Neuron (in vitro differentiated cells): ENCODE results near the gene CYP26A1.

ENCODE experiments used
- H2AFZ ChIP-seq: one replicate; pipeline ENCODE4 v1.6.1; 2013; ENCODE audit warnings: low read depth, mild to moderate bottlenecking, inconsistent platforms, low read length, moderate library complexity
- H3K27me3 ChIP-seq: one replicate; pipeline ENCODE4 v1.6.1; 2013; ENCODE audit warnings: low read length; ENCODE audit not compliant: insufficient read depth
- H3K36me3 ChIP-seq: one replicate; pipeline ENCODE4 v1.6.1; 2013; ENCODE audit warnings: low read length; ENCODE audit not compliant: insufficient read depth
- H3K4me1 ChIP-seq: one replicate; pipeline ENCODE4 v1.6.1; 2013; ENCODE audit warnings: low read length; ENCODE audit not compliant: insufficient read depth
- H3K4me3 ChIP-seq: 2 replicates; pipeline ENCODE4 v1.5.1; 2013; ENCODE audit warnings: mild to moderate bottlenecking, low read length, moderate library complexity
- H3K9me3 ChIP-seq: one replicate; pipeline ENCODE4 v1.6.1; 2013; ENCODE audit warnings: low read length

The CYP26A1 gene

DNA sequence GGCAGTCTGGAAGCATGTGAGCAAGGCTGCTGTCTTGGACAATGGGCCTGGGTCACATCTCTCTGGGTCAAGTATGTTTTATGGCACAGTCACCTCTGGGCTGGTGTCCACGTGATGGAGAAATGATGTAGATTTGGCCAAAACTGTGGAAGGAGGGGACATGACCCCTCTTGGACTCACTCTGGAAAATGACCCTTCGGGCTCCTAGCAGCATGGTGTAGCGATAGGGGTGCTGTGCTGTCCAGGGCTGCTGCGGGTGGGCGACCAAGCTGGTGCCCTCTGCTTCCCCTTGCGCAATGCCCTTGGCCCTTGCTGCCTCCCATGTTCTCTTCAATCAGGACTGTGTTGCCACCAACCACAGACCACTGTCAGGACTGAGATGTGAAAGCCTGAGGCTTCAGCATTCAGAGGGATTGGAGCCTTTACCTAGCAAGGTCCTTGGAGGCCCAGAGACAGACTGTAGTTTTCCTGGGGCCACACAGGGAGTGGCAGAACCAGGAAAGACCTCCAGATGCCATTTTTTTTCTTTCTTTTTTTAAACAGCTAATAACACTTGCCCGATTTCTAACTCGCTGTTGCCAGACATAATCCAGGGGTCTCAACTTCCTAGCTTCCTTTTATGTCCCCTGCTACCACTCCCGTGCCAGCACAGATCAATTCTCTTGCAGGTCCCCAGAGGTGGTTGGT, 6.1 kb downstream of the CYP26A1 start:
- H3K4me1 ChIP-seq: peaks cover 27% of the 10 kb centered on the region
- no peak overlapping the region for H3K4me3 ChIP-seq
- peaks cover 5% of the 10 kb centered on the region for H3K27me3 ChIP-seq
- peaks cover 3% of the 10 kb centered on the region for H3K36me3 ChIP-seq
- H3K9me3 ChIP-seq: no peaks in the 10 kb centered on the region
- no peak overlapping the region for H2AFZ ChIP-seq

DNA sequence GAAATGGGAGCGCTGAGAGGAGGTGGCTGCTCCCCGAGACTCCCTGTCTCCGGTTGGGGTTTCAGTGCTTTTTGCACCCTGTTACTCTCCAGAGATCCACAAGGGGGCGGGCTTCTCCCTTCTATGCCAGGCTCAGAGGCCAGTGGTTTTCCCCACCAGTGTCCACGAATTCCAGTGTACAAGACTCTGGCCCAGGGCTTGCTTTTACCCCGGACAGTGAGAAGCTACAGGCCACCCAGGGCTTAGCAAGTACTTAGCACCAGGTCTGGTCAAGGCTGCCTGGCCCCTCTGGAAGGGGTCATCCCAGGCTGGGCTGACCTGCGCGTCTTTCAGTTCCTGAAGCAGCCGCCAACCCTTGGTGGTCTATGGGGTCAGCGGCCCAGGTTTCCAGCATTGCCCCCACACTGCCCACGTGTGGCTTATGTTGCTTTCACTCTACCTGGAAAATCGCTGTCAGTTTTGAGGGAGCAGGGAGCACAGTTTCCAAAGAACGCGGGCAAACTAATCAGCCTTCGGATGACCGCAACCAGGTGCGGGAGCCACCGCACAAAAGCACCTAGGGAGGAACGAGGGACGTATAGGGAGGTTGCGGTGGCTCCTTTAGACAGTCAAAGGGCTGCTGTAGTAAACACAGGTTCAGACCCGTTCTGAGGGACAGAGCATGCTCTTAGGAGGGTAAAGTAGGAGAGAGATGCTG, 6.8 kb downstream of the CYP26A1 start:
- H3K36me3 ChIP-seq: peaks cover 3% of the 10 kb centered on the region
- no peak overlapping the region for H3K4me3 ChIP-seq
- peaks cover 3% of the 10 kb centered on the region for H3K27me3 ChIP-seq
- H3K4me1 ChIP-seq: peaks cover 22% of the 10 kb centered on the region
- no peaks in the 10 kb centered on the region for H3K9me3 ChIP-seq
- no peak overlapping the region for H2AFZ ChIP-seq

DNA sequence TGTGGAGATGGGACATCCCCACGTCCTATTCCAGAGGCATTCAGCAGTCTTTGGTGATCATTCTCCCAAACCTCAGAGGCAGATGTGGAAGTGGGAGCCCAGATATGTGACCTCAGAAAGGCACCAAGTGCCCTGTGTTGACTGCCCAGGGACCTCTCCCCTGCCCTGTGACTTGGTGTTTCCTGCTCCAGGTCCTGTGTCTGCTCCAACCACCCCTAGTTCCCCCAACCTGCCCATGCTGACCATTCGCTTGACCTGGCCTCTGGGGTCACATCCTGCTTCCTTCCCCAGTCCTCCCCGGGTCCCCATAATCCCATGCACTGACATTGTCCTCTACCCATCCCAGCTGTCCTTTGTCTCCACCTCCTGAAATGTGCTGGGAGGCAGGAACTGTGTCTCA, 7.6 kb downstream of the CYP26A1 start:
- Histone ChIP-seq H3K4me1 (peaks cover 17% of the 10 kb centered on the region), H3K9me3 (no peaks in the 10 kb centered on the region), H2AFZ (no peak overlapping the region), H3K36me3 (peaks cover 3% of the 10 kb centered on the region), H3K27me3 (peaks cover 3% of the 10 kb centered on the region), H3K4me3 (no peak overlapping the region)

DNA sequence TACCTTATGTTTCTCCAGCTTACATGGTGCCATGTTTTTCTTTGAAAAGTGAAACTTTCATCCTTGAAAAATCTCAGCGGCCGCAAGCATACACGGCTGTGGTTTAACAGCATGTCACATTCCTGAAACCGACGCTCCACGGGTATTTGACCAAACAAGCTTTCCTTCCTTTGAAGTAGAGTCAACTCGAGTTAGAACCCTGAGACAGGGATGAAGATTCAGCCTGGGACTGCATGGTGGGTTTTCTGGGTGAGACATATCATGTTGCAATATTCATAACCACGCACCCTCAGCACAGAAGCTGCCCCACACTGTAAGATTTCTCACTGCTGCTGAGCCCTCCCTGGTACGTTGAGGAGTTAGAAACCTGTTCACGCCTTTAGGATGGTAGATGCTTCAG, 8.1 kb downstream of the CYP26A1 start:
- Histone ChIP-seq H3K4me1 (peaks cover 12% of the 10 kb centered on the region), H3K4me3 (no peak overlapping the region), H3K9me3 (no peaks in the 10 kb centered on the region), H3K36me3 (peaks cover 3% of the 10 kb centered on the region), H3K27me3 (peaks cover 3% of the 10 kb centered on the region), H2AFZ (no peak overlapping the region)

DNA sequence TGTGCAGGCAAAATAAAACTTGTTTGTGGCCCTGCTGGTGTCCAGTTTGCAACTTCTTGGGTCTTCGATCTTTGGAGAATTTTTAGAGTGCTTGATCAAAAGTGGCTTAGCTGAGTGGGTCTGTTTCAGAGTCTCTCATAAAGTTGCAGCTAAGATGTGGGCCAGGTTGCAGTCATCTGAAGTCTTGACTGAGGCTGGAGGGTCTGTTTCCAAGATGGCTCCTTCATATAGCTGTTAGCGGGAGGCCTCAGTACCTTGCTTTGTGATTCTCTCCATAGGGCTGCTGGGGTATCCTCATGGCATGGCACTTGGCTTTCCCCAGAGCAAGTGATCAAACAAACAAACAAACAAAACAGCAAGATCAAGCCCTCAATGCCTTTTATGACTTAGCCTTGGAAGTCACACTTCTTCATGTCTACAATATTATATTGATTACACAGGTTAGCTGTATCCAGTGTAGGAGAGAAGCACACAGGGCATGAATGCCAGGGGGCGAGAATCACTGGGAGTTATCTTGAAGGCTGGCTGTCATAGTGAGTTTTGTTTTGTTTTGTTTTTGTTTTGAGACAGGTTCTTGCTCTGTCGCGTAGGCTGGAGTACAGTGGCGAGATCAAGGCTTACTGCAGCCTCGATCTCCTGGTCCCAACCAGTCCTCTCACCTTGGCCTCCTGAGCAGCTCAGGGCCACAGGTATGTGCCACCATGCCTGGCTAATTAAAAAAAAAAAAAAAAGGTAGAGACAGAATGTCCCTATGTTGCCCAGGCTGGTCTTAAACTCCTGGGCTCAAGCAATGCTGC, 10.2 kb downstream of the CYP26A1 start:
- Histone ChIP-seq H3K4me3 (no peak overlapping the region), H2AFZ (no peak overlapping the region), H3K36me3 (no peaks in the 10 kb centered on the region), H3K4me1 (peaks cover 4% of the 10 kb centered on the region), H3K27me3 (peaks cover 3% of the 10 kb centered on the region), H3K9me3 (no peaks in the 10 kb centered on the region)

DNA sequence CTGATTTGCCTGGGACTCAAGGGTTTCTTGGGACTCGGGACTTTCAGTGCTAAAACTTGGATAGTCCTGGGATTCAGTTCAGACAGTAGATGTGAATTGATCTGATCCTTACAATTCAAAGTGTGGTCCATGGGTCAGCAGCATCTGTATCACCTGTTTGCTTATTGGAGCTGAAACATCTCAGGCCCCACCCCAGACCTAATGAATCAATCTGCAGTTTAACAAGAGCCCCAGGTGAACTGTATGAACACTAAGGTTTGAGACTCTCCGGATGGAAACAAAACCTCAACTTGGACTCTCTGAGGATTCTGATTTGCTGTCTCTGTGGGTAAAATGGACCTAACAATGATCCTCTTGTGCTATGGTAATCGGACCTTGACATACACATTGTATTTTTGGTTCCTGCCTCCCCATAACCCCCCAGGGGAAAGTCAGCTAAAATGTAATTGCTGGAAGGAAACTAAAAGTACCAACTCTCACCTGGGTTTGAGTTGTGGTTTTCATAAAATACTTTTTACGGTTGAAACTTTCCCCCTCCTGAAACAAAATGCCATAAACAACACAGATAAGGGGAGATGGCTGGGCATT, 11.7 kb downstream of the CYP26A1 start:
- Histone ChIP-seq H3K36me3 (no peaks in the 10 kb centered on the region), H3K4me3 (no peak overlapping the region), H3K4me1 (peaks cover 4% of the 10 kb centered on the region), H3K27me3 (peaks cover 3% of the 10 kb centered on the region), H3K9me3 (no peaks in the 10 kb centered on the region), H2AFZ (no peak overlapping the region)

DNA sequence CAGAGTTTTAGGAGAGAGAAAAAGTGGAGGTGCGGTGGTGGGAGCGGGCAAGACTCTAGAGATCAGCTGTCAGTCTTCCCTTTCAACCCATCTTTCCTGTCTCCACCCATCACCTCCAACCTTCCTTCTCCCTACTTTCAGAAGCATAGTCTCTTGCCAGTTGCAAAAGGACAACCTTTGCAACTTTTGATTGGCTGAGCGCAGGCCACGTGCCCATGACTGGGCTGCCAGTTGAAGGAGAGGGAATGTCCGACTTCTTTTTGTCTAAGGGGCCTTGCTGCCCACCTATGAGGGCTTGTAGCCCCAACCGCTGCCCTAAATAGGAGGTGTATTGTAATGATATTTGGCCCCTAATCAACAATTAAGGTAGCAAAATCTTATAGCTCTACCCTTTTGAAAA, 12.6 kb downstream of the CYP26A1 start:
- Histone ChIP-seq H2AFZ (no peak overlapping the region), H3K9me3 (no peaks in the 10 kb centered on the region)

DNA sequence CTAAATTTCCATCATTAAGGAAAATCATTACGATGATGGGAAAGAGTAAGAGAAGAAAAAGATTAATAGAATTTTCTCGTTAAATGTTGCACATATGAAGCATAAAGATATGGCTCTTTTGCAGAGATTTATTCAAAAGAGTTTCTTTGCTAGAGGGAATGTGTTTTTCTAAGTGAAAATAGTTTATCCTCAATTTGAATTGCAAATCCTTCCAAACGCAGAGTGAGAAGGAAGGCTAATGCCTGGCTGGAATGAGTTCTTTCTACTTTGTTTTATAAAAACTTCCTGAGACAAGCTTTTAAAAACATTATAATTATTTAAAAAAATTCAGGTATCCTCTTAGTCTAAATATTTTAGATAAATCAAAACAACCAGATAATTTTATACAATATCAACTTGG, 14.2 kb downstream of the CYP26A1 start:
- Histone ChIP-seq H3K4me1 (peaks cover 4% of the 10 kb centered on the region), H3K27me3 (peaks cover 3% of the 10 kb centered on the region), H3K36me3 (no peaks in the 10 kb centered on the region), H3K9me3 (no peaks in the 10 kb centered on the region), H2AFZ (no peak overlapping the region), H3K4me3 (no peak overlapping the region)

More for the DNA sequence above, 12.6 kb downstream of the CYP26A1 start:
- peaks cover 4% of the 10 kb centered on the region for H3K4me1 ChIP-seq
- H3K4me3 ChIP-seq: no peak overlapping the region
- no peaks in the 10 kb centered on the region for H3K36me3 ChIP-seq
- H3K27me3 ChIP-seq: peaks cover 3% of the 10 kb centered on the region

DNA sequence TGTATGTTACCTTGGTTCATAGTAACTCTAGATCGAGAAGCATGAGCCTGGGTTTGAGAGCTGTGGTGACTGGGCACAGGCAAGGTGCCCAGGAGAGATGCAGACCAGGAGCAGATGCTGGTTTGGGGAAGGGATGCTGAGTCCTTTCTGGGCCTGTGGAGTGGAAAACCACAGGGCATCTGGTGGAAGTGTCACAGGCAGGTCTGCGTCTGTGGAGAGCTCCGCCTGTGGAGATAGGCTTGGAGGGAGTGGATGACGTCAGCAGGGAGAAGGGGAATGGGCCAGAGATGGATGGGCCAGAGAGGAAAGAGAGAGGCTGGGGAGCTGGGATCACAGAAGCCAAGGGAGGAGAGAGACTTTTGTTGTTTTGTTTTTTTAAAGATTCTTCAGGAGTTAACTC, 14.8 kb downstream of the CYP26A1 start:
- H3K27me3 ChIP-seq: no peaks in the 10 kb centered on the region
- H2AFZ ChIP-seq: no peak overlapping the region
- H3K9me3 ChIP-seq: no peaks in the 10 kb centered on the region
- peaks cover 4% of the 10 kb centered on the region for H3K4me1 ChIP-seq
- no peak overlapping the region for H3K4me3 ChIP-seq
- no peaks in the 10 kb centered on the region for H3K36me3 ChIP-seq

DNA sequence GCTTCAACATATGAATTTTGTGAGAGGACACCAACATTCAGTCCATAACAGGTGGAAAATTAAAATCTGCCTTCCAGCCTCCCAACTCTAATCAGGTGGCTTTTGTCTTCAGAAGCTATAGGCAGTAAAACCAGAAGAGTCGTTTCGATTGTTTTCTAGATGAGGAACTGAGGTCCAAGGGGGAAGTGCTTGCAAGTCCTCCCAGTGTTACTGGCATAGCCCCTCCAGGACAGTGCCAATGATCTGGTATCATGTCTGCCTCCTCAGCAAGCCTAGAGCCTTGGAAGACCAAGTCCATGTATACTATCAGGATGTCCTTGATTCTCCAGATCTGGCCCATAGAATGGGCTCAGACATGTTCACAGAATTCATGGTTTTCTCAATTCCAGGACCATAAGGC, 16.9 kb downstream of the CYP26A1 start:
- Histone ChIP-seq H3K27me3 (no peaks in the 10 kb centered on the region), H3K4me1 (peaks cover 4% of the 10 kb centered on the region), H3K4me3 (no peak overlapping the region), H3K9me3 (no peaks in the 10 kb centered on the region), H2AFZ (no peak overlapping the region), H3K36me3 (no peaks in the 10 kb centered on the region)

DNA sequence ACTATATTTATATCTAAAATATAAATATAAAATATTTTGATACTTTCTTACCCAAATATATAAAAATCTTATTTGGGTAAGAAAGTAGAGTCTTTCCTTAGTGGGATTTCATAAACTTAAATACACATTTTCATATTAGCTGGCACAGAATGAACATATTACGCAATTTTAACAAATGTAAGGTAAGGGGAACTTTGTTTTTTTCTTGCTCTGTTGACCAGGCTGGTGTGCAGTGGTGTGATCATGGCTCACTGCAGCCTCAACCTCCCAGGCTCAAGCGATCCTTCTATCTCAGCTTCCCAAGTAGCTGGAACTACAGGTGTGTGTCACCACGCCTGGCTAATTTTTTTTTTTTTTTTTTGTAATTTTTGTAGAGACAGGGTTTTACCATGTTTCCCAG, 18.3 kb downstream of the CYP26A1 start:
- Histone ChIP-seq H3K36me3 (no peaks in the 10 kb centered on the region), H3K4me1 (peaks cover 4% of the 10 kb centered on the region), H3K4me3 (no peak overlapping the region), H3K9me3 (no peaks in the 10 kb centered on the region), H3K27me3 (no peaks in the 10 kb centered on the region), H2AFZ (no peak overlapping the region)

DNA sequence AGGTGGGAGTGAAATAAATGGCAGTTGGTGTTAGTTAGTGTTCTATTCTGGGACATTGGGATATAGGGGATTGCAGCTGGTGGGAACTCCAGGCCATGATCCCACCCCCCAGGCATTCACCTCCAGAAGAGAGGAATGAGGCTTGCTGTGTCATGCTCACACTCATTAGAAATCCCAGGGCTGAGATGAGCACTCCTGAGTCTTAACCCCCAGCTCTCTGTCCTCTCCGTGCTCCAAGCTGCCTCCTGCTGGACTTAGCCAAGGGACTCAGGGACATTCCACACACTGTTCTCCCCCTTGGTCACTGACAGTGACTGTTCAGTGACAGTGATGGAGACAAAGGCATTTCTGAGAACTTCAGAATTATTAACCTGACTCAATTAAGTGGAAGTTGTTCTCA, 21.5 kb downstream of the CYP26A1 start:
- no peak overlapping the region for H3K4me3 ChIP-seq
- no peak overlapping the region for H2AFZ ChIP-seq
- H3K9me3 ChIP-seq: no peaks in the 10 kb centered on the region
- no peaks in the 10 kb centered on the region for H3K36me3 ChIP-seq
- H3K4me1 ChIP-seq: no peaks in the 10 kb centered on the region
- H3K27me3 ChIP-seq: no peaks in the 10 kb centered on the region

DNA sequence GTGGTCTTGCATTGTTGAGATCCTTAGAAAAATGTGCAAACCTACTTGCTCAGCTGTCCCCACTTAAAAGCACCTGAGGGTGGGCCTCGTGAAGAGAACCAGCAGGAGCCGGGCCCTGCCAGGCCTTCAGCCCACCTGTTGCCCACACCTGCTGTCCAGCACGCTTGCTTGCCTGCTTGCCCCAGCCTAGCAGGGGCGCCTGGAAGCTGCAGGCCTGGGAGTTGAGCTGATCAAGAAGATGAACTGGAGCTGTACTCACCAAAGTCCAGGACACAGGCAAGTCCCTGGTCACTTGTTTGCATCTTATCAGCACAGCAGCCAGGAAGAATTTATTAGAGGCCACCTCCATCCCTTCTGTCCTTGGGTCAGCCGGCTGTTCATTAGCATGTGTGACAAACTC, 23.2 kb downstream of the CYP26A1 start:
- H3K9me3 ChIP-seq: no peaks in the 10 kb centered on the region
- H2AFZ ChIP-seq: no peak overlapping the region
- H3K4me3 ChIP-seq: no peak overlapping the region
- no peaks in the 10 kb centered on the region for H3K4me1 ChIP-seq
- H3K36me3 ChIP-seq: no peaks in the 10 kb centered on the region
- no peaks in the 10 kb centered on the region for H3K27me3 ChIP-seq
